Gastroesophageal sphincter (tissue), 3 donors: Measurements from ENCODE around the gene RSL1D1.

Experiments used
- EP300 ChIP-seq: sonication (generic); formaldehyde crosslinking; IDR thresholded peaks from one replicate; pipeline ENCODE4 v1.6.1; 2017; ENCODE audit warnings: antibody characterized with exemption, mild to moderate bottlenecking
- POLR2AphosphoS5 ChIP-seq: sonication (generic); formaldehyde crosslinking; IDR thresholded peaks from one replicate; pipeline ENCODE4 v1.6.1; 2017; ENCODE audit warnings: antibody characterized with exemption
- TF ChIP-seq, protein P1 (sequence below), 4 experiments: fragments of 200-600 bp in 2 of 4; fragments of 450-650 bp in 2 of 4; sonication (generic) in 1 of 4; IDR thresholded peaks; one replicate each; pipeline ENCODE4 v1.5.1; 2017 to 2019; ENCODE audit warnings: antibody characterized with exemption in 4 of 4, mild to moderate bottlenecking in 2 of 4, moderate library complexity in 2 of 4

DNA sequence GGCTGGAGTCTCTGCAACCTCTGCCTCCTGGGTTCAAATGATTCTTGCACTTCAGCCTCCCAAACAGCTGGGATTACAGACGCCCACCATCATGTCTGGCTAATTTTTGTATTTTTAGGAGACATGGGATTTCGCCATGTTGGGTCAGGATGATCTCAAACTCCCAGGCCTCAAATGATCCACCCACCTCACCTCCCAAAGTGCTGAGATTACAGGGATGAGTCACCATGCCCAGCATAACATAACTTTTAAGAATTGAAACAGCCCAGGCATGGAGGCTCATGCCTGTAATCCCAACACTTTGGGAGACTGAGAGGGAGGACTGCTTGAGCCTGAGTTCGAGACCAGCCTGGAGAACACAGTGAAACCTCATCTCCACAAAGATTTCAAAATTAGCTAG is 2.5 kb downstream of the RSL1D1 start:
- TF ChIP-seq, protein P1, sequence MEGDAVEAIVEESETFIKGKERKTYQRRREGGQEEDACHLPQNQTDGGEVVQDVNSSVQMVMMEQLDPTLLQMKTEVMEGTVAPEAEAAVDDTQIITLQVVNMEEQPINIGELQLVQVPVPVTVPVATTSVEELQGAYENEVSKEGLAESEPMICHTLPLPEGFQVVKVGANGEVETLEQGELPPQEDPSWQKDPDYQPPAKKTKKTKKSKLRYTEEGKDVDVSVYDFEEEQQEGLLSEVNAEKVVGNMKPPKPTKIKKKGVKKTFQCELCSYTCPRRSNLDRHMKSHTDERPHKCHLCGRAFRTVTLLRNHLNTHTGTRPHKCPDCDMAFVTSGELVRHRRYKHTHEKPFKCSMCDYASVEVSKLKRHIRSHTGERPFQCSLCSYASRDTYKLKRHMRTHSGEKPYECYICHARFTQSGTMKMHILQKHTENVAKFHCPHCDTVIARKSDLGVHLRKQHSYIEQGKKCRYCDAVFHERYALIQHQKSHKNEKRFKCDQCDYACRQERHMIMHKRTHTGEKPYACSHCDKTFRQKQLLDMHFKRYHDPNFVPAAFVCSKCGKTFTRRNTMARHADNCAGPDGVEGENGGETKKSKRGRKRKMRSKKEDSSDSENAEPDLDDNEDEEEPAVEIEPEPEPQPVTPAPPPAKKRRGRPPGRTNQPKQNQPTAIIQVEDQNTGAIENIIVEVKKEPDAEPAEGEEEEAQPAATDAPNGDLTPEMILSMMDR (IDR thresholded peaks at IDR 0.05): no peak
- TF ChIP-seq POLR2AphosphoS5: no peak
- TF ChIP-seq EP300: no peak
